Measurements from ENCODE around the gene CAPN12.

GRCh38 chr19:38684078-38684861 is 60.0 kb downstream of the CAPN12 start:
- TF ChIP-seq CTCF (IDR thresholded peaks at IDR 0.05) (no peak), POLR2A (IDR thresholded peaks at IDR 0.05) (peak in 1 of 2 donors; percentile 41)
